Osteoblast (primary cell): ENCODE measurements around the gene CNOT10. TPM values are rescaled to one million over a fixed set of nuclear protein-coding genes. Genes with fewer than 3 reads are reported as not detected.

Experiments
- DNase-seq: peaks from one replicate; pipeline ENCODE4 v3.0.0; 2011; ENCODE audit warnings: low spot score, mixed read lengths; ENCODE audit not compliant: insufficient read length; ENCODE audit errors: missing footprints
- H2AFZ ChIP-seq: 2 replicates; pipeline ENCODE4 v1.6.0; 2011; ENCODE audit warnings: mild to moderate bottlenecking, low read length
- H3K27ac ChIP-seq: 2 replicates; pipeline ENCODE4 v1.5.1; 2011; ENCODE audit warnings: mild to moderate bottlenecking, low read depth, low read length, moderate library complexity
- H3K27me3 ChIP-seq: 2 replicates; pipeline ENCODE4 v1.6.0; 2012; ENCODE audit warnings: mild to moderate bottlenecking, control low read depth, inconsistent platforms, low read length, moderate library complexity; ENCODE audit not compliant: insufficient read depth
- H3K36me3 ChIP-seq: 2 replicates; pipeline ENCODE4 v1.5.1; 2011; ENCODE audit warnings: mild to moderate bottlenecking, low read length, control low read depth, moderate library complexity; ENCODE audit not compliant: insufficient read depth
- H3K4me1 ChIP-seq: 2 replicates; pipeline ENCODE4 v1.5.1; 2011; ENCODE audit warnings: mild to moderate bottlenecking, low read length, control low read depth, moderate library complexity; ENCODE audit not compliant: insufficient read depth
- H3K4me2 ChIP-seq: 2 replicates; pipeline ENCODE4 v1.6.0; 2011; ENCODE audit warnings: mild to moderate bottlenecking, low read length; ENCODE audit not compliant: insufficient read depth
- H3K4me3 ChIP-seq: fragments of 200-600 bp; sonication (generic); 3 replicates; pipeline ENCODE4 v1.5.1; 2012; ENCODE audit warnings: mild to moderate bottlenecking, low read length, inconsistent platforms; ENCODE audit not compliant: insufficient read depth
- H3K79me2 ChIP-seq: 2 replicates; pipeline ENCODE4 v1.6.0; 2012; ENCODE audit warnings: mild to moderate bottlenecking, low read length, control low read depth, inconsistent platforms; ENCODE audit not compliant: insufficient read depth
- H3K9me3 ChIP-seq: 2 replicates; pipeline ENCODE4 v1.5.1; 2011; ENCODE audit warnings: low read depth, low read length, control low read depth
- H4K20me1 ChIP-seq: 2 replicates; pipeline ENCODE4 v1.6.0; 2012; ENCODE audit warnings: mild to moderate bottlenecking, low read length, control low read depth; ENCODE audit not compliant: insufficient read depth
- CTCF ChIP-seq: IDR thresholded peaks from 2 replicates; pipeline ENCODE4 v1.5.1; 2011; ENCODE audit warnings: mild to moderate bottlenecking, low read depth, low read length, moderate library complexity; ENCODE audit errors: extremely low read depth
- total RNA-seq: library from RNA; depleted of rRNA; stranded (reverse); fragments of >200 nt; gene quantifications from 2 replicates; pipeline ENCODE4 v1.2.3, GENCODE V29; 2012

The CNOT10 gene
- total RNA-seq, 1 donor: 36.9 TPM

- Histone ChIP-seq H3K27me3 (no peaks in the 10 kb centered on the region), H3K79me2 (no peaks in the 10 kb centered on the region), H3K4me3 (no peak overlapping the region), H4K20me1 (no peaks in the 10 kb centered on the region), H3K4me2 (no peak overlapping the region), H3K27ac (no peak overlapping the region), H3K36me3 (no peaks in the 10 kb centered on the region), H3K9me3 (no peaks in the 10 kb centered on the region), H2AFZ (no peak overlapping the region), H3K4me1 (no peaks in the 10 kb centered on the region)
- DNase-seq: no peak
- no peak for TF ChIP-seq CTCF
These were observed 66.4 kb downstream of the CNOT10 start for GRCh38 chr3:32751377-32751776.

DNA sequence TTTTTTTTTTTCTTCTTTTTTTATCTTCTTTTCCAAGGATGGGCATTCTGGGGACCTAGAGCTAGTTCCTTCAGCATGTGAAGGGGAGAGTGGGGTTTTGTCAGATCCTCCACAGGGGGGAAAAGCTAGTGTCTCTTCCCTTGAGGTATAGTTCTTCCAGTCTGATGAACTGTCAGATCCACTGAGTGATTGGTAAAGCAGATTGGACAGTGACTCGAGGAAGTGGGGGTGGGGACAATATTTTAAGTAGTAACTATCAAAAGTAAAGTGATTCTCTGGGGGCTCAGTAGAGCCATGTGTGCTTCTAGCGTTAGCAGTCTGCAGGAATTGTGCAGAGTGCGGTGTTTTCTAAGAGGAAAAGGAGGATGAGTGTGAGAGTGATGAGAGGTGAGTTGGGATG is 70.8 kb downstream of the CNOT10 start:
- no peaks in the 10 kb centered on the region for H3K36me3 ChIP-seq
- no peak overlapping the region for H2AFZ ChIP-seq
- no peaks in the 10 kb centered on the region for H3K27me3 ChIP-seq
- H3K4me2 ChIP-seq: no peak overlapping the region
- no peak overlapping the region for H3K4me3 ChIP-seq
- no peak for DNase-seq
- no peaks in the 10 kb centered on the region for H3K79me2 ChIP-seq
- H3K27ac ChIP-seq: no peak overlapping the region
- no peaks in the 10 kb centered on the region for H4K20me1 ChIP-seq
- no peak for TF ChIP-seq CTCF
- H3K9me3 ChIP-seq: no peaks in the 10 kb centered on the region
- no peaks in the 10 kb centered on the region for H3K4me1 ChIP-seq

DNA sequence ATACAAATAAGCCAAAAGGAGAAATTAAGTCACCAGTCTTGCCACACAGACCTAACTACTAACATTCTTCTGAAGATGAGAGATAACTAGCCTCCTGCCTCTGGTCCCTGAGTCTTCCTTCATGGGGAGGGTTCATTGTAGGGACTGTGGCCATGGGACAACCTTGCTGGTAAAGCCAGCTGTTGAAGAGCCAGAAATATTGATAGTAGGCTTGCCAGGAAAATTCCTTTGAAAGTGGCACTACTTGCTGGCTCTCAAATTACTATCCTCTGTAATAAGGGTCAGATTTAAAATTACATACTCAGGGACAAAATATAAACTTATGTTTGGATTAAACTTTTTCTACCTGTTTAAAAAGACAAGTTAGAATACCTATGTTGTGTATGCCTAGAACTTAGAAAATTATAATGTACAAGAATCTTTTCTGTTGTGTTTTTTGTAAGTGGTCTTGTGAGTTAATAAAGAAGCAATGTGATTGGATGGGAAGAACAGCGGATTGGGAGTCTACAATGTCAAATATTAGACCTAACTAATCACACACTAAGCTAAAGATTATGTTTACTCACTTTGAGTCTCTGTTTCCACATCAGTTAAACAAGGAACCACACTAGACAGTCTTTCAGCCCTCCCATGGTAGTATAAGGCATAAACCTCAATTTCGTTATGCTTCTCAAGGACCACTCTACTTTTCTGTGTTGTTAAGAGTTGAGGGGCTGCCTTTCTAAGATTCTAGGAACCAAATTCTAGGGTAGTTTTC is 72.8 kb downstream of the CNOT10 start:
- DNase-seq: peak; percentile 52
- Histone ChIP-seq H3K79me2 (no peaks in the 10 kb centered on the region), H3K4me2 (no peak overlapping the region), H3K4me1 (no peaks in the 10 kb centered on the region), H3K4me3 (no peak overlapping the region), H4K20me1 (no peaks in the 10 kb centered on the region), H3K36me3 (peaks cover 5% of the 10 kb centered on the region), H3K27ac (no peak overlapping the region), H3K27me3 (no peaks in the 10 kb centered on the region), H3K9me3 (no peaks in the 10 kb centered on the region), H2AFZ (no peak overlapping the region)
- TF ChIP-seq CTCF: no peak

GRCh38 chr3:32758375-32758753 is 73.4 kb downstream of the CNOT10 start:
- no peak for DNase-seq
- Histone ChIP-seq H3K27me3 (no peaks in the 10 kb centered on the region), H2AFZ (no peak overlapping the region), H3K36me3 (peaks cover 5% of the 10 kb centered on the region), H3K27ac (no peak overlapping the region), H3K4me2 (no peak overlapping the region), H3K9me3 (no peaks in the 10 kb centered on the region), H3K4me3 (no peak overlapping the region), H3K4me1 (no peaks in the 10 kb centered on the region), H3K79me2 (no peaks in the 10 kb centered on the region), H4K20me1 (no peaks in the 10 kb centered on the region)
- no peak for TF ChIP-seq CTCF
